Measurements from ENCODE around the gene RBMS1. TPM values are rescaled to one million over a fixed set of nuclear protein-coding genes. Genes with fewer than 3 reads are reported as not detected.
"Not testable (repeated sequence)": the region's sequence is repeated elsewhere in the genome, so short reads cannot be mapped to it uniquely, and the experiment has no call there.

Gene RBMS1
- total RNA-seq, 1 donor from 2014 or later = 9.3 TPM

- no peak for DNase-seq (ENCODE audit: low spot score)
Measured at GRCh38 chr2:160502478-160502877, 8.9 kb upstream of the RBMS1 start.

GRCh38 chr2:160501370-160501769, 7.8 kb upstream of the RBMS1 start:
- ATAC-seq = no peak
- DNase-seq (ENCODE audit: low spot score) = no peak

More at GRCh38 chr2:160502478-160502877, 8.9 kb upstream of the RBMS1 start:
- no peak for ATAC-seq

GRCh38 chr2:160499865-160500264, 6.3 kb upstream of the RBMS1 start:
- DNase-seq (ENCODE audit: low spot score) (no peak), ATAC-seq (no peak)

- no peak for DNase-seq (ENCODE audit: low spot score)
- ATAC-seq = no peak
Measured at GRCh38 chr2:160498137-160498536, 4.5 kb upstream of the RBMS1 start.

GRCh38 chr2:160494201-160494644, 616 bp upstream of the RBMS1 start:
- ATAC-seq = no peak

GRCh38 chr2:160492401-160493226, 993 bp downstream of the RBMS1 start:
- peak; percentile 85 for ATAC-seq
- peak; percentile 87 for DNase-seq (ENCODE audit: low spot score)

More at GRCh38 chr2:160494201-160494644, 616 bp upstream of the RBMS1 start:
- no peak for DNase-seq (ENCODE audit: low spot score)

GRCh38 chr2:160491911-160492371, 1.7 kb downstream of the RBMS1 start:
- ATAC-seq (no peak), DNase-seq (ENCODE audit: low spot score) (no peak)

GRCh38 chr2:160490733-160491685, 2.6 kb downstream of the RBMS1 start:
- DNase-seq (ENCODE audit: low spot score) (no peak), ATAC-seq (no peak)

- DNase-seq (ENCODE audit: low spot score) = no peak
- ATAC-seq = no peak
Measured at GRCh38 chr2:160489111-160489510, 4.5 kb downstream of the RBMS1 start.

- not testable (repeated sequence) for DNase-seq (ENCODE audit: low spot score); ATAC-seq
Measured at GRCh38 chr2:160488289-160488688, 5.3 kb downstream of the RBMS1 start.

GRCh38 chr2:160486341-160486740, 7.3 kb downstream of the RBMS1 start:
- no peak for DNase-seq (ENCODE audit: low spot score)
- ATAC-seq = no peak

- DNase-seq (ENCODE audit: low spot score) = no peak
- no peak for ATAC-seq
Measured at GRCh38 chr2:160484859-160485520, 8.6 kb downstream of the RBMS1 start.

- ATAC-seq (peak; percentile 16), DNase-seq (ENCODE audit: low spot score) (no peak)
Measured at GRCh38 chr2:160482673-160483072, 10.9 kb downstream of the RBMS1 start.

- no peak for DNase-seq (ENCODE audit: low spot score)
- ATAC-seq = peak; percentile 25
Measured at GRCh38 chr2:160479269-160479668, 14.3 kb downstream of the RBMS1 start.

- DNase-seq (ENCODE audit: low spot score) (no peak), ATAC-seq (peak; percentile 61)
Measured at GRCh38 chr2:160478660-160479059, 14.9 kb downstream of the RBMS1 start.

GRCh38 chr2:160477032-160477431, 16.6 kb downstream of the RBMS1 start:
- DNase-seq (ENCODE audit: low spot score) = no peak
- no peak for ATAC-seq

GRCh38 chr2:160474891-160475787, 18.5 kb downstream of the RBMS1 start:
- DNase-seq (ENCODE audit: low spot score) = no peak

GRCh38 chr2:160474319-160474645, 19.3 kb downstream of the RBMS1 start:
- no peak for ATAC-seq
- DNase-seq (ENCODE audit: low spot score) = no peak

More at GRCh38 chr2:160474891-160475787, 18.5 kb downstream of the RBMS1 start:
- no peak for ATAC-seq

GRCh38 chr2:160473468-160474318, 19.9 kb downstream of the RBMS1 start:
- ATAC-seq = no peak
- no peak for DNase-seq (ENCODE audit: low spot score)
